ENCODE data around the gene ARAP1. TPM values are rescaled to one million over a fixed set of nuclear protein-coding genes. Genes with fewer than 3 reads are reported as not detected.
A peak's percentile ranks its signal among the peaks of the same experiment; 100 is the strongest.

ARAP1 gene
- total RNA-seq (10 to 100 TPM; 21.5 to 72.0 (median 34.4) TPM), polyA plus RNA-seq (10 to 100 TPM; 69.1 to 73.5 TPM)

DNA sequence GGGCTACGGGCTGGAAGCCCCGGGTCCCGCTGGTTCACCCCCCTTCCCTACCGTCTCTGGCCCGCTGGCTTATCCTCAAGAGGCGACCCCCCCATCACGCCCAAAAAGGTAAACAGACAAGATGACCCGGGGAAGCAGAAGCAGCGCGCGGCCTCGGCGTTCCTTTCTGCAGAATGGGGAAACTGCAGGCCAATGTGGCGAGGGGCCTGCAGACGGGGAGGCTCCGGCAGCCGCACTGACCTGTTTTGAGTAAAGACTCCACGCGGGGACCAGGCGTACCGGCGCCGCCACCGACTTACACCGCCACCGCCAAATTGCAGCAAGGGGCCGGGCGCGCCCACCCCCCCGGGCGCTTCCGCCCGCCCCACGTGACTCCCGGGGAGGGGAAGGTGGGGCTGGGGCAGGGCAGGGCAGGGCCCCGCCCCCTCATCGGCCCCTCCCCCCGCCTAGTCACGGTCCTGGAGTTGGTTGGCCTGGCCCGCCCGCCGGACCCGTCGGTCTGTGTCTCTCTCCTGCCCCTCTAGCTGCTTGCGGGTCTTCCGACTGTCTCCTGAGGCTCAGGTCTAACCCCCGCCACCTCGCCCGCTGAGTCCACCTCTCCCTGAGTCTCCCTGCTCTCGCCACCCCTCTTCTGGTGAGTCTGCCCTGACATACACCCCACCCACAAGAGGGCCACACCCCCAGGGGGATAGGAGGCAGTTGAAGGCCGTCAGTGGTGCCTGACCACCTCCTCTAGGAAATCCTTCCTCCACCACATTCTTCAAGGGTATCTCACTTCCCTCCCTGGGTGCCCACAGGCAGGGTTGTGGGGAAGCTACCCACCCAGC lies at the start of gene ARAP1:
Gene ARAP1, minus strand, starts transcription at position 321 of the 827 bp plus-strand sequence. CDS start 25,280 bp downstream, outside the sequence.
- intact Hi-C loops (cut with DNase I): no loop called here
- H3K4me1 ChIP-seq: no peaks in the 10 kb centered on the region
- peaks cover 0 to 17% (median 7%) of the 10 kb centered on the region in 3 donors for H3K36me3 ChIP-seq
- 1% methylated on average over 33 to 50 of the region's 51 CpGs for WGBS, 2 donors
- H3K27me3 ChIP-seq: no peaks in the 10 kb centered on the region
- peak; percentile 90 to 94 (median 91) for ATAC-seq
- no peaks in the 10 kb centered on the region for H3K9me3 ChIP-seq
- TF ChIP-seq, protein P1, sequence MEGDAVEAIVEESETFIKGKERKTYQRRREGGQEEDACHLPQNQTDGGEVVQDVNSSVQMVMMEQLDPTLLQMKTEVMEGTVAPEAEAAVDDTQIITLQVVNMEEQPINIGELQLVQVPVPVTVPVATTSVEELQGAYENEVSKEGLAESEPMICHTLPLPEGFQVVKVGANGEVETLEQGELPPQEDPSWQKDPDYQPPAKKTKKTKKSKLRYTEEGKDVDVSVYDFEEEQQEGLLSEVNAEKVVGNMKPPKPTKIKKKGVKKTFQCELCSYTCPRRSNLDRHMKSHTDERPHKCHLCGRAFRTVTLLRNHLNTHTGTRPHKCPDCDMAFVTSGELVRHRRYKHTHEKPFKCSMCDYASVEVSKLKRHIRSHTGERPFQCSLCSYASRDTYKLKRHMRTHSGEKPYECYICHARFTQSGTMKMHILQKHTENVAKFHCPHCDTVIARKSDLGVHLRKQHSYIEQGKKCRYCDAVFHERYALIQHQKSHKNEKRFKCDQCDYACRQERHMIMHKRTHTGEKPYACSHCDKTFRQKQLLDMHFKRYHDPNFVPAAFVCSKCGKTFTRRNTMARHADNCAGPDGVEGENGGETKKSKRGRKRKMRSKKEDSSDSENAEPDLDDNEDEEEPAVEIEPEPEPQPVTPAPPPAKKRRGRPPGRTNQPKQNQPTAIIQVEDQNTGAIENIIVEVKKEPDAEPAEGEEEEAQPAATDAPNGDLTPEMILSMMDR (IDR thresholded peaks at IDR 0.05): no peak
- no peak for FAIRE-seq
- H3K27ac ChIP-seq: peak within 1 kb of the TSS in 3 of 4 donors; percentile 15 to 26 (median 22)
- DNase-seq: peak; percentile 66 to 88 (median 76)
- peak within 1 kb of the TSS; percentile 45 to 76 (median 64) for H3K4me3 ChIP-seq

DNA sequence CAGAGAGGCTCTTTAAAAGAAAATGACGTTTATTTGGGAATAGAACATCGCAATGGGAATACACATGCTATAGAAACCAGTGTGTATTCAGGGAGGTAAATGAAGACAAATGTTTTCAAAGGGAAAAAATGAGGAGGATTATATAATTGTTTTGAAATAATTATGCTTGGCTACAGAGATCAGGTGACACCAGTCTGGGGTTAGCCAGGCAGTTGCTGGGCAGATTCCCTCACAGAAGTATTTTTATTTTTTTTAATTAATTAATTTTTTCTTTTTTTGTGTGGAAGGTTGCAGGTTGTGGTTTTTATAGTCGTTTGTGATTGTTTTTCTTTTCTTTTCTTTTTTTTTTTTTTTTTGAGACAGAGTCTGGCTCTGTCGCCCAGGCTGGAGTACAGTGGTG lies 47.2 kb upstream of the ARAP1 start:
- DNase-seq (no peak), FAIRE-seq (no peak), ATAC-seq (no peak)
- intact Hi-C loops (cut with DNase I): no loop called here
- Histone ChIP-seq H3K27ac (no peak overlapping the region), H3K4me3 (no peak overlapping the region), H3K4me1 (peaks cover 0 to 2% (median 2%) of the 10 kb centered on the region in 3 donors), H3K36me3 (no peaks in the 10 kb centered on the region), H3K27me3 (no peaks in the 10 kb centered on the region), H3K9me3 (no peaks in the 10 kb centered on the region)
- WGBS, 2 donors: 64 to 68% methylated on average over 4 of the region's 4 CpGs
- TF ChIP-seq, protein P1 (IDR thresholded peaks at IDR 0.05): no peak

DNA sequence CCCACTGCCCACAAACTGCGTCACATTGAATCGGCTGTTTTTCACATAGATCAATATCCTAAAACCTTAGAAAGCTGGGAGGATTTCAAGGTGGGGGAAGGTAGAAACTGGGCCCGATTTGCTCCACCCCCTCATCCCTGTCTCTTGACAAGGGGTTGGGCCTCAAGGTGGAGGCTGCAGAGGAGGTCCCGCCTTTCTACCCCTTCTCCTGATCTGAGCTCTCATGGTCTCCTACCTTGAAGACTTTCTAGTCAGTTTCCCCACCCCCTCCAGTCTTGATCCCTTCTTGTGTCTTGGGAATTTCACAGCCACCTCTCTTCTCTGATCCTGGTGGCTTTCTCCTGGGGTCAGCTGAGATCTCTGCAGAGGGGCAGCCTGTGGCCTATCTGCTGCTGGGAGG lies 46.2 kb upstream of the ARAP1 start:
- no peak for ATAC-seq
- H3K4me3 ChIP-seq: no peak overlapping the region
- no peak overlapping the region for H3K27ac ChIP-seq

DNA sequence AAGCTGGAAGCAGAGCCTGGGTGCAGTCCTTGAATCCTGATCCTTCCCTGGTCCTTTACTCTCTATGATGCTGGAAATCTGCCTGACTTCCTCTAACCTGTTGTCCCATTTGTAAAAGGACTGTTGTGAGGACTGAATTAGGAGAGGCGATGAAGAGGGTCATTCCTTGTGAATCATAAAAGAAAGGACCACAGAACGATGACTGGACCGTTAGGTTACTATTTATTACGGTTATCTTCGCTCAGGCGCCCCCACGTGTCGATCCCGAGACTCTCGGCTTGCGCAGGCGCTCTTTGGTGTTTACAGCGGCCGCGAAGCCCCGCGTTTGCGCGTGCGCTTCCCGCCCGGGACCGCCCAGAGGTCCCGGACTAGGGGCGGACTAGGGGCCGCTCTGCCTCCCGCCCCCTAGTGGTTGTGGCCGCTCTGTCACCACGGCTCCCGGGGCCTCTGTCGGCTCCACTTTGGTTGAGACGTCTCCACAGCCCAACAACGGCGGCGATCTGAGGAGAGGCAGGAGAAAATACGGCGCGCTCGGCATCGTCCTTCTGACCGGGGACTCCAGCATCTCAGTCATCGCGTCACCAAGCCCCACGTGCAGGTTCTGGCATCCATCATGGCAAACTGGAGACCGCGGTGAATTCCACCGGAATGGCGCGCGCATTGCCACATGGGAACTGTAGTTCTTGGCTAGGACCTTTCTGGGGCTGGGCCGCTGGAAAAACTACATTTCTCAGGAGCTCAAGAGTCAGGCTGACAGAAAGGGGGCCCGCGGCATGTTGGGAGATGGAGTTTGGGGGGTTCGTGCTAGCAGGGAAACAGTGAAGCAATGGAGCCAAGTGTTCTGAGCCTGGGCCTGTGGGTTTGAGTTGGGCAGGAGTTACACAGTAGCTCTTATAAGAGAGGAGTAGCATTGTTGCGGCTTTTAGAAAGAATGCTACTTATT lies 41.5 kb upstream of the ARAP1 start, which contains the start of gene STARD10:
Gene STARD10, minus strand, starts transcription at position 623 of the 943 bp plus-strand sequence. CDS start 12,866 bp downstream, outside the sequence.
- no peaks in the 10 kb centered on the region for H3K36me3 ChIP-seq
- no peaks in the 10 kb centered on the region for H3K9me3 ChIP-seq
- H3K27me3 ChIP-seq: no peaks in the 10 kb centered on the region
- TF ChIP-seq, protein P1 (IDR thresholded peaks at IDR 0.05): peak; percentile 93 to 99 (median 96)
- FAIRE-seq (peak; percentile 59), DNase-seq (peak; percentile 93 to 99 (median 96)), ATAC-seq (peak; percentile 96 to 99 (median 97))
- peak within 1 kb of the TSS; percentile 79 to 95 (median 83) for H3K27ac ChIP-seq
- WGBS, 2 donors: 1% methylated on average over 53 to 55 of the region's 55 CpGs
- H3K4me1 ChIP-seq: peaks cover 0 to 11% (median 9%) of the 10 kb centered on the region in 3 donors
- intact Hi-C loops (cut with DNase I): loop anchor here in 1 of 3 donors (5.0 kb wide), 1 partner anchor 66 kb away; no protein-coding TSS in a partner anchor
- peak within 1 kb of the TSS; percentile 40 to 58 (median 52) for H3K4me3 ChIP-seq

More for the DNA sequence above, 46.2 kb upstream of the ARAP1 start:
- WGBS, 2 donors: 68 to 73% methylated on average over 4 of the region's 4 CpGs
- H3K4me1 ChIP-seq: peaks cover 0 to 6% (median 6%) of the 10 kb centered on the region in 3 donors
- TF ChIP-seq, protein P1 (IDR thresholded peaks at IDR 0.05): no peak
- no peak for FAIRE-seq
- no peaks in the 10 kb centered on the region for H3K27me3 ChIP-seq
- DNase-seq: no peak
- no peaks in the 10 kb centered on the region for H3K36me3 ChIP-seq
- no peaks in the 10 kb centered on the region for H3K9me3 ChIP-seq
- intact Hi-C loops (cut with DNase I): no loop called here

All from pancreas (tissue), 10 donors.